DND-41 (cell line): Measurements from ENCODE around the gene HLA-E.

Experiments used
- EZH2 ChIP-seq: IDR thresholded peaks from 3 replicates; pipeline ENCODE4 v1.6.1; 2012; ENCODE audit warnings: borderline replicate concordance, low read depth, mild to moderate bottlenecking, moderate library complexity, low read length, inconsistent platforms; ENCODE audit not compliant: severe bottlenecking
- TF ChIP-seq, protein P1 (sequence below): IDR thresholded peaks from 2 replicates; pipeline ENCODE4 v1.5.1; 2012; ENCODE audit warnings: borderline replicate concordance, low read length, moderate library complexity, mild to moderate bottlenecking; ENCODE audit not compliant: poor library complexity, severe bottlenecking; ENCODE audit errors: extremely low read depth

DNA sequence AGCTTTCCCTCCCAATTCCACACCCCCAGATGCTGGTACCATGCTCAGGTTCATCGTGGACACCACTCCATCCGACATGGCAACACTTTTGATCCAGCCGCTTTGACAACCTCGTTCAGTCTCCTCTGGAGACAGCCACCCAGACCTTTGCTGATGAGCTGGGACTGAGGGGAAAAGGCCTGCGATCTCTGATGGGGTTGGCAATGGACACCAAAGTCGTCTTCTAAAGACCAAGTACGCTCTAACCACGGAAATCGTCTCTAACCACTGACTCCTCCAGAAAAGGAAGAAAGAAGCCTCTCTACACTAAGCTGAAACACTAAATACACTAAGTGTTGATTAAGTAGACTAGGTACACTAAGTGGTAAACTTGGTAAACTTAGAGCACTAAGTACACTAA is 26.1 kb upstream of the HLA-E start:
- TF ChIP-seq, protein P1, sequence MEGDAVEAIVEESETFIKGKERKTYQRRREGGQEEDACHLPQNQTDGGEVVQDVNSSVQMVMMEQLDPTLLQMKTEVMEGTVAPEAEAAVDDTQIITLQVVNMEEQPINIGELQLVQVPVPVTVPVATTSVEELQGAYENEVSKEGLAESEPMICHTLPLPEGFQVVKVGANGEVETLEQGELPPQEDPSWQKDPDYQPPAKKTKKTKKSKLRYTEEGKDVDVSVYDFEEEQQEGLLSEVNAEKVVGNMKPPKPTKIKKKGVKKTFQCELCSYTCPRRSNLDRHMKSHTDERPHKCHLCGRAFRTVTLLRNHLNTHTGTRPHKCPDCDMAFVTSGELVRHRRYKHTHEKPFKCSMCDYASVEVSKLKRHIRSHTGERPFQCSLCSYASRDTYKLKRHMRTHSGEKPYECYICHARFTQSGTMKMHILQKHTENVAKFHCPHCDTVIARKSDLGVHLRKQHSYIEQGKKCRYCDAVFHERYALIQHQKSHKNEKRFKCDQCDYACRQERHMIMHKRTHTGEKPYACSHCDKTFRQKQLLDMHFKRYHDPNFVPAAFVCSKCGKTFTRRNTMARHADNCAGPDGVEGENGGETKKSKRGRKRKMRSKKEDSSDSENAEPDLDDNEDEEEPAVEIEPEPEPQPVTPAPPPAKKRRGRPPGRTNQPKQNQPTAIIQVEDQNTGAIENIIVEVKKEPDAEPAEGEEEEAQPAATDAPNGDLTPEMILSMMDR: no peak
- no peak for TF ChIP-seq EZH2
